A549 treated with Mapracorat at 1 μM for 4 hours (cell line): ENCODE results near the gene NXPH3. TPM values are rescaled to one million over a fixed set of nuclear protein-coding genes. Genes with fewer than 3 reads are reported as not detected.

Experiments
- total RNA-seq: library from RNA; stranded (reverse); fragments of 200-300 nt; extraction: Qiagen RNA extraction; gene quantifications from 5 replicates; pipeline ENCODE4 v1.2.3, GENCODE V29; 2022

Gene NXPH3
- total RNA-seq = 0.85 to 1.1 TPM (median 0.90 TPM) in 5 replicates

GRCh38 chr17:49575679-49576087 lies at the start of gene NXPH3:
NXPH3 (plus strand) TSS chr17:49575871; CDS start chr17:49576220, 349 bp downstream.

Other genes with a start within 250 kb of the NXPH3 start
- 5.8 to 12.0 TPM (median 7.6 TPM) in 5 replicates for gene ZNF652, start 213.6 kb upstream of the NXPH3 start, total RNA-seq
- 341 to 496 TPM (median 453 TPM) in 5 replicates for gene PHB1, start 161.0 kb upstream of the NXPH3 start, total RNA-seq
- 0.63 to 0.97 TPM (median 0.81 TPM) in 5 replicates for gene NGFR, start 80.6 kb upstream of the NXPH3 start, total RNA-seq
- gene SPOP, start 102.2 kb downstream of the NXPH3 start, total RNA-seq = 35.8 to 42.1 TPM (median 40.3 TPM) in 5 replicates
- 86.6 to 99.9 TPM (median 92.7 TPM) in 5 replicates for gene SLC35B1, start 132.1 kb downstream of the NXPH3 start, total RNA-seq
- gene FAM117A, start 188.3 kb downstream of the NXPH3 start, total RNA-seq = 1.00 to 2.0 TPM (median 1.3 TPM) in 5 replicates
- 26.5 to 29.3 TPM (median 27.9 TPM) in 5 replicates for gene KAT7, start 212.8 kb downstream of the NXPH3 start, total RNA-seq